B cell (primary cell): ENCODE results near the gene MMP2.

ENCODE experiments used
- EZH2 ChIP-seq: IDR thresholded peaks from 2 replicates; pipeline ENCODE4 v1.6.1; 2012; ENCODE audit warnings: borderline replicate concordance, low read depth, mild to moderate bottlenecking, moderate library complexity, low read length; ENCODE audit not compliant: insufficient read depth, poor library complexity, severe bottlenecking
- TF ChIP-seq, protein P1 (sequence below): fragments of 200-600 bp; IDR thresholded peaks from one replicate; pipeline ENCODE4 v1.8.0; 2022; ENCODE audit warnings: antibody characterized with exemption, mild to moderate bottlenecking

DNA sequence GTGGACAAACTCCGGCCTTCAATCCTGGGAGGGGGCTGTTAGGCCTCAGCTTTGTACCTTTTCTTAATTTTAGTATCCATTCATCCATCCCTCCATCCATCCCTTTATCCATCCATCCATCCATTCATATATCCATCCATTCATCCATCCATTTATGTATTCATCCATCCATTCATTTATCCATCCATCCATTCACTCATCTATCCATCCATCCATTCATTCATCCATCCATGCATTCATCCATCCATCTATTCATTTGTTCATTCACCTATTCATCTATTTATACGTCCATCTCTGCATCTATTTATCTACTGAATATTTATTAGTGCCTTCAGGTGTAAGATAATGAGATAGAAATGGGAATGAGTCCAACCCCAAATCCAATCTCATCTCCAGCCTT is 26.0 kb upstream of the MMP2 start:
- TF ChIP-seq, protein P1, sequence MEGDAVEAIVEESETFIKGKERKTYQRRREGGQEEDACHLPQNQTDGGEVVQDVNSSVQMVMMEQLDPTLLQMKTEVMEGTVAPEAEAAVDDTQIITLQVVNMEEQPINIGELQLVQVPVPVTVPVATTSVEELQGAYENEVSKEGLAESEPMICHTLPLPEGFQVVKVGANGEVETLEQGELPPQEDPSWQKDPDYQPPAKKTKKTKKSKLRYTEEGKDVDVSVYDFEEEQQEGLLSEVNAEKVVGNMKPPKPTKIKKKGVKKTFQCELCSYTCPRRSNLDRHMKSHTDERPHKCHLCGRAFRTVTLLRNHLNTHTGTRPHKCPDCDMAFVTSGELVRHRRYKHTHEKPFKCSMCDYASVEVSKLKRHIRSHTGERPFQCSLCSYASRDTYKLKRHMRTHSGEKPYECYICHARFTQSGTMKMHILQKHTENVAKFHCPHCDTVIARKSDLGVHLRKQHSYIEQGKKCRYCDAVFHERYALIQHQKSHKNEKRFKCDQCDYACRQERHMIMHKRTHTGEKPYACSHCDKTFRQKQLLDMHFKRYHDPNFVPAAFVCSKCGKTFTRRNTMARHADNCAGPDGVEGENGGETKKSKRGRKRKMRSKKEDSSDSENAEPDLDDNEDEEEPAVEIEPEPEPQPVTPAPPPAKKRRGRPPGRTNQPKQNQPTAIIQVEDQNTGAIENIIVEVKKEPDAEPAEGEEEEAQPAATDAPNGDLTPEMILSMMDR, result no peak
- no peak for TF ChIP-seq EZH2
